K562 (cell line): ENCODE data around the gene PCSK5. TPM values are rescaled to one million over a fixed set of nuclear protein-coding genes. Genes with fewer than 3 reads are reported as not detected.

Source experiments
- ATAC-seq: fragments of 200-7000 bp; cut with Tn5 transposase; 3 replicates; pipeline ENCODE4 v1.9.1; 2020; ENCODE audit warnings: moderate library complexity
- BruUV-seq: library from RNA; stranded (reverse); fragments of 400-500 nt; replicated peaks from 2 replicates; lab custom pipeline; 2021; lab: Mats Ljungman, UMichigan
- CTCF ChIA-PET: fragments of 300-600 bp; formaldehyde crosslinking; extraction: SDS; loops from one replicate; lab custom pipeline; 2021; ENCODE audit warnings: low intra/inter-chr PET ratio; lab: Yijun Ruan, JAX
- POLR2A ChIA-PET: fragments of 300-600, 350-650 bp; sonication (Branson Sonifier 250); formaldehyde crosslinking; extraction: SDS; loops from one replicate; lab custom pipeline; 2021; ENCODE audit warnings: antibody characterized with exemption, inconsistent platforms; lab: Yijun Ruan, JAX
- DNase-seq, 4 experiments: peaks; one replicate each; pipeline versions ENCODE4 v3.0.0 to v3.0.0-alpha.2; 2011 to 2018; ENCODE audit warnings: low spot score in 3 of 4, mixed read lengths in 3 of 4; ENCODE audit errors: extremely low read depth in 1 of 4
- FAIRE-seq: peaks from 2 replicates; lab custom pipeline; 2011; peaks lifted over from hg19 to GRCh38; lab: Jason Lieb, UNC
- H2AFZ ChIP-seq: 2 replicates; pipeline ENCODE4 v1.6.0; 2011; ENCODE audit warnings: low read depth, low read length, control low read depth, inconsistent platforms
- H3K27ac ChIP-seq: fragments of 200-600 bp; 3 replicates; pipeline ENCODE4 v1.8.0; 2011; ENCODE audit warnings: low read depth, mild to moderate bottlenecking, control low read depth, inconsistent platforms, low read length, moderate library complexity, mixed read lengths; ENCODE audit errors: extremely low read depth
- H3K27me3 ChIP-seq, 2 experiments: fragments of 300-600 bp in 1 of 2; 2 replicates in 1 of 2; 3 replicates in 1 of 2; pipeline versions ENCODE4 v1.6.0 to v1.8.0; 2011; ENCODE audit warnings: inconsistent platforms in 2 of 2, low read length in 2 of 2, mild to moderate bottlenecking in 1 of 2, mixed read lengths in 1 of 2, moderate library complexity in 1 of 2; ENCODE audit not compliant: control insufficient read depth in 2 of 2, insufficient read depth in 2 of 2
- H3K36me3 ChIP-seq: fragments of 300-600 bp; 3 replicates; pipeline ENCODE4 v1.8.0; 2011; ENCODE audit warnings: mild to moderate bottlenecking, low read length, inconsistent platforms; ENCODE audit not compliant: control insufficient read depth, insufficient read depth
- H3K4me1 ChIP-seq, 2 experiments: fragments of 200-600 bp in 1 of 2; replicated peaks in 1 of 2; 2 replicates in 1 of 2; 3 replicates in 1 of 2; pipeline versions ENCODE4 v1.5.1 to v1.8.0; 2011; ENCODE audit warnings: inconsistent platforms in 2 of 2, low read length in 2 of 2, mild to moderate bottlenecking in 1 of 2, mixed read lengths in 1 of 2, moderate library complexity in 1 of 2; ENCODE audit not compliant: control insufficient read depth in 2 of 2, insufficient read depth in 2 of 2
- H3K4me2 ChIP-seq: 2 replicates; pipeline ENCODE4 v1.6.1; 2011; ENCODE audit warnings: low read length, control low read depth, inconsistent platforms, mixed read lengths; ENCODE audit not compliant: insufficient read depth
- H3K4me3 ChIP-seq: fragments of 200-600 bp; sonication (generic), shearing (Covaris generic); 2 replicates; pipeline ENCODE4 v1.5.1; 2016; ENCODE audit warnings: control low read depth, inconsistent platforms
- H3K79me2 ChIP-seq: fragments of 200-600 bp; 3 replicates; pipeline ENCODE4 v1.8.0; 2011; ENCODE audit warnings: low read length, inconsistent platforms; ENCODE audit not compliant: control insufficient read depth, insufficient read depth
- H3K9ac ChIP-seq, 2 experiments: 2 replicates each; pipeline versions ENCODE4 v1.6.0 to v1.6.1; 2011; ENCODE audit warnings: low read depth in 2 of 2, low read length in 2 of 2, control low read depth in 1 of 2, inconsistent platforms in 1 of 2, mild to moderate bottlenecking in 1 of 2, mixed read lengths in 1 of 2; ENCODE audit not compliant: insufficient read depth in 1 of 2
- H3K9me1 ChIP-seq: one replicate; pipeline ENCODE4 v1.6.0; 2011; ENCODE audit warnings: inconsistent platforms, mild to moderate bottlenecking, low read length, moderate library complexity; ENCODE audit not compliant: control insufficient read depth, insufficient read depth
- H3K9me3 ChIP-seq: replicated peaks from 2 replicates; pipeline ENCODE4 v1.5.1; 2011; ENCODE audit warnings: low read depth, low read length, inconsistent platforms; ENCODE audit not compliant: control insufficient read depth, insufficient read depth
- H4K20me1 ChIP-seq: replicated peaks from 2 replicates; pipeline ENCODE4 v1.6.1; 2011; ENCODE audit warnings: low read length, inconsistent platforms, mixed read lengths; ENCODE audit not compliant: control insufficient read depth, insufficient read depth
- C11orf30 ChIP-seq: fragments of 450-650 bp; IDR thresholded peaks from 2 replicates; pipeline ENCODE4 v1.6.1; 2016; ENCODE audit warnings: low read depth, mild to moderate bottlenecking
- MAFK ChIP-seq: IDR thresholded peaks from 2 replicates; pipeline ENCODE4 v1.6.1; 2011; ENCODE audit warnings: low read length, improper control_type of control experiment
- POLR2AphosphoS2 ChIP-seq: IDR thresholded peaks from 2 replicates; pipeline ENCODE4 v1.6.1; 2012; ENCODE audit warnings: low read length, improper control_type of control experiment
- SMAD2 ChIP-seq: fragments of 150-350 bp; IDR thresholded peaks from 2 replicates; pipeline ENCODE4 v1.6.1; 2014; ENCODE audit warnings: low read depth, mild to moderate bottlenecking, low read length
- TAF1 ChIP-seq: IDR thresholded peaks from 2 replicates; pipeline ENCODE4 v1.6.1; 2011; ENCODE audit warnings: mild to moderate bottlenecking, low read length, moderate library complexity; ENCODE audit not compliant: insufficient read depth, control insufficient read depth, severe bottlenecking; ENCODE audit errors: extremely low read depth
- ZNF316 ChIP-seq: fragments of 450-650 bp; IDR thresholded peaks from 2 replicates; pipeline ENCODE4 v1.6.1; 2016
- WGBS: fragments of 100-300 bp; shearing (Covaris generic); methylation state at CpG from one replicate; pipeline ENCODE4 v1.1.6; 2016; ENCODE audit warnings: low coverage, mixed read lengths; ENCODE audit not compliant: insufficient coverage; ENCODE audit errors: missing lambda C conversion rate; 5-methylcytosine and 5-hydroxymethylcytosine counted together
- in situ Hi-C: fragments of 300-500 bp; cut with MboI; formaldehyde crosslinking; loops from 4 replicates; pipeline ENCODE4 v1.15.0; 2018; ENCODE audit warnings: inconsistent platforms, mixed read lengths
- intact Hi-C: fragments of 100-400 bp; cut with micrococcal nuclease; formaldehyde crosslinking; loops from 2 replicates; pipeline ENCODE4 v1.14.2; 2022
- polyA plus RNA-seq, 8 experiments: library from polyadenylated mRNA; depleted of rRNA in 4 of 8; stranded (reverse) in 5 of 8; unstranded in 3 of 8; fragments of >200 nt; fragmentation: Nextera tagmentation in 2 of 8; fragmentation: Illumina TruSeq in 1 of 8; extraction: Ambion mirVana in 2 of 8; extraction: Trizol in 1 of 8; gene quantifications; 2 replicates each; pipeline versions ENCODE4 v1.2.1 to v1.2.3, GENCODE V29; 2011 to 2014; ENCODE audit warnings: inconsistent platforms in 1 of 8, missing spikeins in 1 of 8
- total RNA-seq, 7 experiments: library from RNA; depleted of rRNA in 6 of 7; stranded (reverse); fragments of >200 nt in 6 of 7; fragmentation: Illumina TruSeq in 2 of 7; extraction: Trizol in 2 of 7; gene quantifications; 2 replicates each; pipeline versions ENCODE4 v1.2.1 to v1.2.3, GENCODE V29; 2011 to 2021; ENCODE audit warnings: low replicate concordance in 1 of 7

PCSK5 gene
- total and polyA plus RNA-seq, 9 of the 15 experiments (the other 6 are each of a cell fraction or from before 2014, with no cell fraction given) = not detected

- CTCF ChIA-PET = no interaction called here
- H3K4me3 ChIP-seq = no peak overlapping the region
- H3K9me3 ChIP-seq = no peaks in the 10 kb centered on the region
- H3K27ac ChIP-seq = no peak overlapping the region
- no peaks in the 10 kb centered on the region for H3K9me1 ChIP-seq
- no peaks in the 10 kb centered on the region for H3K4me1 ChIP-seq
- no peaks in the 10 kb centered on the region for H3K79me2 ChIP-seq
- no peak overlapping the region for H3K9ac ChIP-seq
- peak overlapping the region; percentile 70; the same call in 1 of the 2 replicates for H2AFZ ChIP-seq
- DNase-seq (peak in 1 of 4 experiments; percentile 3), FAIRE-seq (no peak), ATAC-seq (no peak)
- no peaks in the 10 kb centered on the region for H3K36me3 ChIP-seq
- no peaks in the 10 kb centered on the region; a peak in 1 of 5 replicates for H3K27me3 ChIP-seq
- intact Hi-C loops (no loop called here), in situ Hi-C loops (no loop called here)
- BruUV-seq = no TSS peak
- no peak for TF ChIP-seq SMAD2
- 0% methylated on average over 2 of the region's 2 CpGs for WGBS
- no peaks in the 10 kb centered on the region for H4K20me1 ChIP-seq
- POLR2A ChIA-PET = interaction anchor here (0.6 to 1.4 kb wide), 3 partner anchors 8 to 39 kb away, joined by 3 to 4 read pairs (median 3); no protein-coding TSS in a partner anchor
- peak overlapping the region; percentile 43; the same call in 1 of the 2 replicates for H3K4me2 ChIP-seq
Measured at GRCh38 chr9:76247426-76247825, 357.0 kb downstream of the PCSK5 start.

GRCh38 chr9:76249309-76249708, 358.8 kb downstream of the PCSK5 start:
- no peaks in the 10 kb centered on the region; a peak in 1 of 5 replicates for H3K27me3 ChIP-seq
- ATAC-seq (no peak), DNase-seq (no peak), FAIRE-seq (no peak)
- no peaks in the 10 kb centered on the region for H3K4me1 ChIP-seq
- no peaks in the 10 kb centered on the region for H3K9me3 ChIP-seq
- ChIA-PET CTCF (no interaction called here), POLR2A (no interaction called here)
- H3K9me1 ChIP-seq = no peaks in the 10 kb centered on the region
- H3K4me2 ChIP-seq = no peak overlapping the region
- in situ Hi-C loops (no loop called here), intact Hi-C loops (no loop called here)
- H3K9ac ChIP-seq = no peak overlapping the region
- BruUV-seq = no TSS peak
- TF ChIP-seq ZNF316 = peak; percentile 23
- TF ChIP-seq C11orf30 = peak; percentile 9; the same call in 1 of the 2 replicates
- TF ChIP-seq MAFK = peak; percentile 16; the same call in 1 of the 2 replicates
- no peak for TF ChIP-seq POLR2AphosphoS2
- no peak for TF ChIP-seq TAF1
- no peak overlapping the region for H3K27ac ChIP-seq
- no peaks in the 10 kb centered on the region for H3K36me3 ChIP-seq
- H3K79me2 ChIP-seq = no peaks in the 10 kb centered on the region
- no peaks in the 10 kb centered on the region for H4K20me1 ChIP-seq
- no peak overlapping the region for H2AFZ ChIP-seq
- H3K4me3 ChIP-seq = no peak overlapping the region
